MM.1S (cell line): Measurements from ENCODE around the gene ZBTB7C.

Experiments used
- DNase-seq: peaks from one replicate; pipeline ENCODE4 v3.0.0-alpha.2; 2015
- H2AFZ ChIP-seq: fragments of 300-600 bp; sonication (generic); 2 replicates; pipeline ENCODE4 v1.6.0; 2016; ENCODE audit warnings: antibody characterized with exemption, low read length
- H3F3A ChIP-seq: fragments of 300-600 bp; sonication (generic); 2 replicates; pipeline ENCODE4 v1.6.1; 2016; ENCODE audit warnings: mild to moderate bottlenecking, antibody characterized with exemption, low read length, moderate library complexity, mixed read lengths; ENCODE audit not compliant: insufficient read depth
- H3K27ac ChIP-seq: fragments of 300-600 bp; sonication (generic); 2 replicates; pipeline ENCODE4 v1.5.1; 2016; ENCODE audit warnings: mild to moderate bottlenecking, low read length
- H3K27me3 ChIP-seq: fragments of 300-600 bp; sonication (generic); replicated peaks from 2 replicates; pipeline ENCODE4 v1.6.0; 2016; ENCODE audit warnings: low read length; ENCODE audit not compliant: insufficient read depth
- H3K36me3 ChIP-seq: fragments of 300-600 bp; sonication (generic); replicated peaks from 2 replicates; pipeline ENCODE4 v1.6.1; 2016; ENCODE audit warnings: mild to moderate bottlenecking, low read length, mixed read lengths; ENCODE audit not compliant: insufficient read depth
- H3K4me1 ChIP-seq: fragments of 300-600 bp; sonication (generic); 2 replicates; pipeline ENCODE4 v1.6.1; 2016; ENCODE audit warnings: low read length, mixed read lengths
- H3K4me2 ChIP-seq: fragments of 300-600 bp; sonication (generic); 2 replicates; pipeline ENCODE4 v1.6.0; 2016; ENCODE audit warnings: low read depth, low read length
- H3K4me3 ChIP-seq: fragments of 300-600 bp; sonication (generic); 2 replicates; pipeline ENCODE4 v1.5.1; 2016; ENCODE audit warnings: low read length, mixed read lengths
- H3K79me2 ChIP-seq: fragments of 300-600 bp; sonication (generic); 2 replicates; pipeline ENCODE4 v1.6.1; 2016; ENCODE audit warnings: mixed run types, low read length, mixed read lengths
- H3K9ac ChIP-seq: fragments of 300-600 bp; sonication (generic); 2 replicates; pipeline ENCODE4 v1.6.1; 2016; ENCODE audit warnings: low read length, mixed read lengths
- H3K9me2 ChIP-seq: fragments of 300-600 bp; sonication (generic); replicated peaks from 2 replicates; pipeline ENCODE4 v1.6.1; 2016; ENCODE audit warnings: mild to moderate bottlenecking, low read length, mixed read lengths; ENCODE audit not compliant: insufficient read depth
- H3K9me3 ChIP-seq: fragments of 300-600 bp; sonication (generic); replicated peaks from 2 replicates; pipeline ENCODE4 v1.6.1; 2016; ENCODE audit warnings: mild to moderate bottlenecking, low read length, mixed read lengths; ENCODE audit not compliant: insufficient read depth
- H4K20me1 ChIP-seq: fragments of 300-600 bp; sonication (generic); 2 replicates; pipeline ENCODE4 v1.6.1; 2016; ENCODE audit warnings: mild to moderate bottlenecking, low read length, moderate library complexity, mixed read lengths; ENCODE audit not compliant: insufficient read depth
- EZH2 ChIP-seq: fragments of 300-600 bp; sonication (generic); optimal IDR thresholded peaks from 2 replicates; pipeline ENCODE3; 2017; ENCODE audit warnings: low read depth, mild to moderate bottlenecking, antibody characterized with exemption, low read length, mixed read lengths
- EZH2phosphoT487 ChIP-seq: fragments of 300-600 bp; sonication (generic); IDR thresholded peaks from 2 replicates; pipeline ENCODE4 v1.6.1; 2018; ENCODE audit warnings: antibody characterized with exemption, low read length
- TF ChIP-seq, protein P1 (sequence below): fragments of 300-600 bp; sonication (generic); IDR thresholded peaks from 2 replicates; pipeline ENCODE4 v1.5.1; 2016; ENCODE audit warnings: antibody characterized with exemption, low read length, mixed read lengths

ZBTB7C gene

GRCh38 chr18:48338915-48339314, 70.3 kb downstream of the ZBTB7C start:
- no peaks in the 10 kb centered on the region for H3K79me2 ChIP-seq
- no peak overlapping the region for H3K4me2 ChIP-seq
- H3K9ac ChIP-seq: no peak overlapping the region
- H2AFZ ChIP-seq: no peak overlapping the region
- no peaks in the 10 kb centered on the region for H3K4me1 ChIP-seq
- H3K4me3 ChIP-seq: no peak overlapping the region
- no peaks in the 10 kb centered on the region for H3F3A ChIP-seq
- no peak for TF ChIP-seq EZH2phosphoT487
- no peak for TF ChIP-seq EZH2
- TF ChIP-seq, protein P1, sequence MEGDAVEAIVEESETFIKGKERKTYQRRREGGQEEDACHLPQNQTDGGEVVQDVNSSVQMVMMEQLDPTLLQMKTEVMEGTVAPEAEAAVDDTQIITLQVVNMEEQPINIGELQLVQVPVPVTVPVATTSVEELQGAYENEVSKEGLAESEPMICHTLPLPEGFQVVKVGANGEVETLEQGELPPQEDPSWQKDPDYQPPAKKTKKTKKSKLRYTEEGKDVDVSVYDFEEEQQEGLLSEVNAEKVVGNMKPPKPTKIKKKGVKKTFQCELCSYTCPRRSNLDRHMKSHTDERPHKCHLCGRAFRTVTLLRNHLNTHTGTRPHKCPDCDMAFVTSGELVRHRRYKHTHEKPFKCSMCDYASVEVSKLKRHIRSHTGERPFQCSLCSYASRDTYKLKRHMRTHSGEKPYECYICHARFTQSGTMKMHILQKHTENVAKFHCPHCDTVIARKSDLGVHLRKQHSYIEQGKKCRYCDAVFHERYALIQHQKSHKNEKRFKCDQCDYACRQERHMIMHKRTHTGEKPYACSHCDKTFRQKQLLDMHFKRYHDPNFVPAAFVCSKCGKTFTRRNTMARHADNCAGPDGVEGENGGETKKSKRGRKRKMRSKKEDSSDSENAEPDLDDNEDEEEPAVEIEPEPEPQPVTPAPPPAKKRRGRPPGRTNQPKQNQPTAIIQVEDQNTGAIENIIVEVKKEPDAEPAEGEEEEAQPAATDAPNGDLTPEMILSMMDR: no peak
- no peaks in the 10 kb centered on the region for H4K20me1 ChIP-seq
- no peak for DNase-seq
- H3K9me3 ChIP-seq: no peaks in the 10 kb centered on the region
- H3K27ac ChIP-seq: no peak overlapping the region
- H3K9me2 ChIP-seq: no peaks in the 10 kb centered on the region
- no peaks in the 10 kb centered on the region for H3K27me3 ChIP-seq
- H3K36me3 ChIP-seq: no peaks in the 10 kb centered on the region

- Histone ChIP-seq H2AFZ (no peak overlapping the region), H3K36me3 (no peaks in the 10 kb centered on the region), H3K27ac (no peak overlapping the region), H3K27me3 (no peaks in the 10 kb centered on the region), H3K4me3 (no peak overlapping the region), H3K9me2 (no peaks in the 10 kb centered on the region), H3K4me2 (no peak overlapping the region), H3K79me2 (no peaks in the 10 kb centered on the region), H3K4me1 (no peaks in the 10 kb centered on the region), H3K9ac (no peak overlapping the region), H3K9me3 (no peaks in the 10 kb centered on the region), H4K20me1 (no peaks in the 10 kb centered on the region), H3F3A (no peaks in the 10 kb centered on the region)
- DNase-seq: no peak
- TF ChIP-seq, protein P1: no peak
- TF ChIP-seq EZH2: no peak
- no peak for TF ChIP-seq EZH2phosphoT487
These were observed 72.1 kb downstream of the ZBTB7C start for GRCh38 chr18:48337053-48337452.

GRCh38 chr18:48336332-48336731, 72.9 kb downstream of the ZBTB7C start:
- Histone ChIP-seq H3K27me3 (no peaks in the 10 kb centered on the region), H3K4me3 (no peak overlapping the region), H3F3A (no peaks in the 10 kb centered on the region), H3K9me2 (no peaks in the 10 kb centered on the region), H4K20me1 (no peaks in the 10 kb centered on the region), H3K9me3 (no peaks in the 10 kb centered on the region), H2AFZ (no peak overlapping the region), H3K27ac (no peak overlapping the region), H3K4me1 (no peaks in the 10 kb centered on the region), H3K4me2 (no peak overlapping the region), H3K9ac (no peak overlapping the region), H3K79me2 (no peaks in the 10 kb centered on the region), H3K36me3 (no peaks in the 10 kb centered on the region)
- no peak for TF ChIP-seq EZH2phosphoT487
- TF ChIP-seq, protein P1: no peak
- no peak for TF ChIP-seq EZH2
- no peak for DNase-seq
